H1 (cell line): Measurements from ENCODE around the gene GGT7. TPM values are rescaled to one million over a fixed set of nuclear protein-coding genes. Genes with fewer than 3 reads are reported as not detected.

ENCODE experiments used
- CTCF ChIA-PET: fragments of 300-600 bp; sonication (Branson Sonifier 250); formaldehyde crosslinking; loops from one replicate; lab custom pipeline; 2021; ENCODE audit not compliant: partially characterized antibody; lab: Charles Lee
- POLR2A ChIA-PET: fragments of 300-600 bp; sonication (Branson Sonifier 250); formaldehyde crosslinking; loops from one replicate; lab custom pipeline; 2021; ENCODE audit warnings: inconsistent platforms; ENCODE audit not compliant: partially characterized antibody; lab: Charles Lee
- DNase-seq, 2 experiments: peaks; one replicate each; pipeline versions ENCODE4 v3.0.0 to v3.0.0-alpha.2; 2010 to 2022; ENCODE audit warnings: low spot score in 2 of 2, low read depth in 1 of 2, mixed read lengths in 1 of 2
- FAIRE-seq: peaks from 2 replicates; lab custom pipeline; 2011; peaks lifted over from hg19 to GRCh38; lab: Jason Lieb, UNC
- H2AFZ ChIP-seq: 2 replicates; pipeline ENCODE4 v1.8.1; 2012; ENCODE audit warnings: low read length, inconsistent platforms
- H2AK5ac ChIP-seq: 2 replicates; pipeline ENCODE4 v1.6.1; 2013; ENCODE audit warnings: low read depth, low read length
- H2BK120ac ChIP-seq: replicated peaks from 2 replicates; pipeline ENCODE3; 2013; ENCODE audit warnings: low read depth, low read length, inconsistent platforms
- H2BK12ac ChIP-seq: 2 replicates; pipeline ENCODE4 v1.6.1; 2013; ENCODE audit warnings: low read depth, low read length
- H2BK15ac ChIP-seq: 2 replicates; pipeline ENCODE4 v1.6.1; 2013; ENCODE audit warnings: low read length
- H2BK20ac ChIP-seq: 2 replicates; pipeline ENCODE4 v1.6.1; 2013; ENCODE audit warnings: low read length
- H2BK5ac ChIP-seq: 2 replicates; pipeline ENCODE4 v1.6.1; 2013; ENCODE audit warnings: low read depth, low read length
- H3K14ac ChIP-seq: 2 replicates; pipeline ENCODE4 v1.6.1; 2013; ENCODE audit warnings: inconsistent platforms; ENCODE audit not compliant: insufficient read length
- H3K18ac ChIP-seq: 2 replicates; pipeline ENCODE4 v1.6.1; 2013; ENCODE audit warnings: low read length; ENCODE audit errors: extremely low read depth
- H3K23ac ChIP-seq: 2 replicates; pipeline ENCODE4 v1.6.1; 2013; ENCODE audit warnings: inconsistent platforms; ENCODE audit not compliant: insufficient read length
- H3K23me2 ChIP-seq: 2 replicates; pipeline ENCODE4 v1.6.1; 2013; ENCODE audit warnings: low read depth, low read length
- H3K27ac ChIP-seq: 2 replicates; pipeline ENCODE4 v1.6.1; 2011; ENCODE audit warnings: low read depth, low read length, inconsistent platforms
- H3K27me3 ChIP-seq, 4 experiments: replicated peaks in 1 of 4; 1 replicate in 1 of 4; 2 replicates in 3 of 4; pipeline versions ENCODE4 v1.6.1 to v1.8.1; 2011 to 2013; ENCODE audit warnings: low read length in 3 of 4, mild to moderate bottlenecking in 3 of 4, inconsistent platforms in 2 of 4, mixed read lengths in 2 of 4, moderate library complexity in 1 of 4; ENCODE audit not compliant: control insufficient read depth in 3 of 4, insufficient read depth in 3 of 4; ENCODE audit errors: extremely low read depth in 1 of 4
- H3K36me3 ChIP-seq, 4 experiments: 2 replicates each; pipeline versions ENCODE4 v1.6.1 to v1.8.1; 2011 to 2013; ENCODE audit warnings: mild to moderate bottlenecking in 4 of 4, low read length in 3 of 4, moderate library complexity in 2 of 4, control low read depth in 1 of 4, inconsistent platforms in 1 of 4; ENCODE audit not compliant: insufficient read depth in 4 of 4, control insufficient read depth in 2 of 4
- H3K4ac ChIP-seq: replicated peaks from 2 replicates; pipeline ENCODE3; 2013; ENCODE audit warnings: low read length, low read depth, mixed read lengths, inconsistent platforms; ENCODE audit not compliant: insufficient read length
- H3K4me1 ChIP-seq, 4 experiments: replicated peaks in 1 of 4; 1 replicate in 1 of 4; 2 replicates in 3 of 4; pipeline versions ENCODE4 v1.6.1 to v1.8.1; 2011 to 2013; ENCODE audit warnings: low read length in 3 of 4, inconsistent platforms in 2 of 4, mixed read lengths in 1 of 4; ENCODE audit not compliant: insufficient read depth in 4 of 4, control insufficient read depth in 3 of 4
- H3K4me2 ChIP-seq, 2 experiments: 2 replicates each; pipeline versions ENCODE4 v1.6.1 to v1.8.1; 2011 to 2013; ENCODE audit warnings: low read depth in 2 of 2, low read length in 2 of 2, control low read depth in 1 of 2, inconsistent platforms in 1 of 2, mild to moderate bottlenecking in 1 of 2; ENCODE audit not compliant: insufficient read depth in 1 of 2
- H3K4me3 ChIP-seq, 4 experiments: fragments of 200-600, 300-600 bp in 1 of 4; sonication (generic), shearing (Covaris generic), sonication (Bioruptor Twin) in 1 of 4; 2 replicates each; pipeline versions ENCODE4 v1.5.1 to v1.8.1; 2011 to 2016; ENCODE audit warnings: low read length in 4 of 4, low read depth in 3 of 4, control low read depth in 2 of 4, inconsistent platforms in 2 of 4, mild to moderate bottlenecking in 2 of 4, mixed read lengths in 1 of 4, moderate library complexity in 1 of 4; ENCODE audit not compliant: insufficient read depth in 2 of 4; ENCODE audit errors: extremely low read depth in 1 of 4
- H3K56ac ChIP-seq: replicated peaks from 2 replicates; pipeline ENCODE3; 2013; ENCODE audit warnings: low read depth, mild to moderate bottlenecking, mixed read lengths, low read length, inconsistent platforms; ENCODE audit not compliant: insufficient read length
- H3K79me1 ChIP-seq: 2 replicates; pipeline ENCODE4 v1.6.1; 2013; ENCODE audit warnings: low read depth, low read length, control low read depth
- H3K79me2 ChIP-seq, 2 experiments: 2 replicates each; pipeline versions ENCODE4 v1.6.1 to v1.8.1; 2012 to 2013; ENCODE audit warnings: low read length in 2 of 2, mild to moderate bottlenecking in 2 of 2, inconsistent platforms in 1 of 2; ENCODE audit not compliant: insufficient read depth in 2 of 2, control insufficient read depth in 1 of 2
- H3K9ac ChIP-seq, 4 experiments: replicated peaks in 1 of 4; 1 replicate in 1 of 4; 2 replicates in 3 of 4; pipeline versions ENCODE4 v1.6.1 to v1.8.1; 2011 to 2013; ENCODE audit warnings: low read depth in 3 of 4, low read length in 3 of 4, control low read depth in 2 of 4, mild to moderate bottlenecking in 2 of 4, moderate library complexity in 2 of 4, inconsistent platforms in 1 of 4; ENCODE audit errors: extremely low read depth in 1 of 4
- H3K9me3 ChIP-seq, 2 experiments: 2 replicates each; pipeline versions ENCODE4 v1.6.1 to v1.8.1; 2012 to 2013; ENCODE audit warnings: mild to moderate bottlenecking in 2 of 2, moderate library complexity in 2 of 2, control low read depth in 1 of 2, inconsistent platforms in 1 of 2, low read depth in 1 of 2, low read length in 1 of 2, mixed read lengths in 1 of 2; ENCODE audit not compliant: insufficient read depth in 2 of 2
- H4K20me1 ChIP-seq, 2 experiments: replicated peaks in 1 of 2; 2 replicates each; pipeline versions ENCODE3 to v1.8.1; 2011 to 2013; ENCODE audit warnings: inconsistent platforms in 2 of 2, low read length in 2 of 2, mild to moderate bottlenecking in 1 of 2; ENCODE audit not compliant: insufficient read depth in 2 of 2, control insufficient read depth in 1 of 2
- H4K5ac ChIP-seq: 2 replicates; pipeline ENCODE4 v1.6.1; 2013; ENCODE audit warnings: low read length, low read depth, mixed read lengths, inconsistent platforms; ENCODE audit not compliant: insufficient read length
- H4K8ac ChIP-seq: 2 replicates; pipeline ENCODE4 v1.8.0; 2013; ENCODE audit warnings: mild to moderate bottlenecking, moderate library complexity, low read length, inconsistent platforms; ENCODE audit not compliant: insufficient read depth; ENCODE audit errors: extremely low read depth
- H4K91ac ChIP-seq: replicated peaks from 2 replicates; pipeline ENCODE3; 2013; ENCODE audit warnings: low read length, mixed read lengths, inconsistent platforms; ENCODE audit not compliant: insufficient read length
- ASH2L ChIP-seq: fragments of 200-600, 300-600 bp; sonication (generic); IDR thresholded peaks from one replicate; pipeline ENCODE4 v1.7.1; 2017; ENCODE audit warnings: low read length
- BACH1 ChIP-seq: IDR thresholded peaks from 2 replicates; pipeline ENCODE4 v1.6.1; 2012; ENCODE audit warnings: low read length, improper control_type of control experiment
- MAFK ChIP-seq: IDR thresholded peaks from 2 replicates; pipeline ENCODE4 v1.6.1; 2012; ENCODE audit warnings: low read depth, mild to moderate bottlenecking, improper control_type of control experiment, low read length
- SP4 ChIP-seq: IDR thresholded peaks from 2 replicates; pipeline ENCODE4 v1.6.1; 2012; ENCODE audit warnings: low read length, inconsistent platforms
- TAF1 ChIP-seq: IDR thresholded peaks from 2 replicates; pipeline ENCODE4 v1.6.1; 2011; ENCODE audit warnings: mild to moderate bottlenecking, low read depth, low read length
- WGBS, 2 experiments: shearing (Covaris generic) in 1 of 2; methylation state at CpG; one replicate each; pipeline versions ENCODE4 v1.1.6 to v1.1.7; 2013 to 2015; ENCODE audit warnings: low lambda C conversion rate in 2 of 2, mixed read lengths in 2 of 2, inconsistent platforms in 1 of 2, low coverage in 1 of 2, missing lambda C conversion rate in 1 of 2; ENCODE audit not compliant: insufficient replicate concordance in 2 of 2, insufficient coverage in 1 of 2, insufficient read length in 1 of 2; ENCODE audit errors: extremely low coverage in 1 of 2, missing lambda C conversion rate in 1 of 2; 5-methylcytosine and 5-hydroxymethylcytosine counted together
- polyA plus RNA-seq, 7 experiments: library from polyadenylated mRNA; depleted of rRNA in 3 of 7; stranded (reverse) in 5 of 7; unstranded in 2 of 7; fragments of >200 nt in 5 of 7; fragments of 200-250 nt in 2 of 7; gene quantifications; 1 replicate in 5 of 7; 2 replicates in 1 of 7; 4 replicates in 1 of 7; pipeline versions ENCODE4 v1.2.1 to v1.2.3, GENCODE V29; 2011 to 2013; ENCODE audit warnings: missing spikeins in 2 of 7, mixed read lengths in 2 of 7
- total RNA-seq: library from RNA; stranded (reverse); fragmentation: NEBNext Ultra II Directional; extraction: Animal tissue kit (Norgen Biotek cat#: 25700); gene quantifications from 2 replicates; pipeline ENCODE4 v1.2.1, GENCODE V29; 2021

The GGT7 gene
- total and polyA plus RNA-seq, 2 of the 8 experiments (the other 6 are each of a cell fraction or from before 2014, with no cell fraction given): 20.2 to 25.5 TPM

DNA sequence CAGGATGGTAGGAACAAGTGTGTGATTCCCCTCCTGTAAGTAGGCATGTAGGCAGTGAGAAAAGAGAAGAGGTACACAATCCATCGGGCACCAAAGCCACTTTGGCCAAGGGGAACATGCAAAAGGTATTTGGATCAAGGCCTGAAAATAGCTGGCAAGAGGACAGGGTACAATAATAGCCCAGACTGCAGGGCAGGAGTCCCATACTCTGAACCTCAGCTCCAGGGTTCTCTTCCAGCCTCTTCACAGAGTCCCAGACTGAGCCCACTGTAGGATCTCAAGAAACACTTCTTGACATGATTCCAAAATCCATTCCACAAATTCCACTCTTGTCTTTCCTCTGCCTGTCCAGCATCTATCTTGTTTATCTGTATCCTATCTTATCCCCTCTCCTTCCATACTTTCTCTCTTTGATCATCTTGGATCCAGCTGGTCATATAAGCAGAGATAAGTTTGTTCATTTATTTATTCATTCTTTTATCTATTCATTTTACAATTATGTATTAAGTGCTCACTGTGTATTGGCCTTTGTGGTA is 23.5 kb upstream of the GGT7 start:
- no peak for TF ChIP-seq MAFK
- TF ChIP-seq TAF1: no peak
- TF ChIP-seq BACH1: no peak
- TF ChIP-seq ASH2L: no peak
- no peak for TF ChIP-seq SP4
- no peak for FAIRE-seq
- POLR2A ChIA-PET: no interaction called here

More for the DNA sequence above, 23.5 kb upstream of the GGT7 start:
- H2AK5ac ChIP-seq: no peak overlapping the region
- H3K27ac ChIP-seq: no peak overlapping the region
- H3K9me3 ChIP-seq: peaks cover 0 to 2% of the 10 kb centered on the region in 2 experiments; a peak in 1 of 4 replicates
- H2BK20ac ChIP-seq: no peak overlapping the region
- H3K9ac ChIP-seq: no peak overlapping the region
- H3K23me2 ChIP-seq: no peaks in the 10 kb centered on the region
- no peaks in the 10 kb centered on the region; the same call in 1 of the 2 replicates for H3K79me1 ChIP-seq
- H3K56ac ChIP-seq: no peak overlapping the region
- no peaks in the 10 kb centered on the region for H3K4me1 ChIP-seq
- H4K20me1 ChIP-seq: no peaks in the 10 kb centered on the region
- H3K27me3 ChIP-seq: no peaks in the 10 kb centered on the region
- no peaks in the 10 kb centered on the region for H3K79me2 ChIP-seq
- H2BK12ac ChIP-seq: no peak overlapping the region
- H3K14ac ChIP-seq: no peak overlapping the region
- H4K8ac ChIP-seq: no peak overlapping the region
- no peak overlapping the region for H4K91ac ChIP-seq
- H3K4me2 ChIP-seq: no peak overlapping the region
- no peak overlapping the region for H2BK15ac ChIP-seq
- H3K4me3 ChIP-seq: no peak overlapping the region
- no peak overlapping the region for H3K4ac ChIP-seq
- H2AFZ ChIP-seq: no peak overlapping the region
- CTCF ChIA-PET: interaction anchor here (1.7 to 1.8 kb wide), 2 partner anchors 11 to 103 kb away, joined by 3 to 5 read pairs; no protein-coding TSS in a partner anchor
- 75% methylated on average over 1 of the region's 1 CpG; no CpG with 5 or more reads in 1 of the 2 experiments for WGBS, 2 experiments
- H4K5ac ChIP-seq: no peak overlapping the region
- H3K36me3 ChIP-seq: no peaks in the 10 kb centered on the region
- no peak overlapping the region for H2BK120ac ChIP-seq
- no peak overlapping the region for H3K23ac ChIP-seq
- H3K18ac ChIP-seq: no peak overlapping the region
- no peak overlapping the region for H2BK5ac ChIP-seq
- DNase-seq: no peak
